HepG2 (cell line): ENCODE results near the gene SNAP29. TPM values are rescaled to one million over a fixed set of nuclear protein-coding genes. Genes with fewer than 3 reads are reported as not detected.

Experiments
- CBX2 ChIP-seq, 2 experiments: fragments of 200-600 bp in 1 of 2; sonication (generic); formaldehyde crosslinking in 1 of 2; IDR thresholded peaks; 2 replicates each; pipeline versions ENCODE4 v1.7.0 to v1.8.1; 2018 to 2022; ENCODE audit warnings: low read depth in 2 of 2, low read length in 1 of 2, mild to moderate bottlenecking in 1 of 2, missing genetic modification reagents in 1 of 2
- CENPX ChIP-seq: sonication (generic); formaldehyde crosslinking; IDR thresholded peaks from 2 replicates; pipeline ENCODE4 v1.9.0; 2021; ENCODE audit warnings: mild to moderate bottlenecking, missing genetic modification reagents, moderate library complexity
- FOSL1 ChIP-seq: sonication (generic); formaldehyde crosslinking; IDR thresholded peaks from 2 replicates; pipeline ENCODE4 v1.9.0; 2021; ENCODE audit warnings: missing genetic modification reagents, borderline replicate concordance
- ISX ChIP-seq: sonication (generic); formaldehyde crosslinking; conservative IDR thresholded peaks from 2 replicates; pipeline ENCODE4 v1.5.0; 2020; ENCODE audit warnings: missing genetic modification reagents
- JDP2 ChIP-seq: sonication (generic); formaldehyde crosslinking; IDR thresholded peaks from 2 replicates; pipeline ENCODE4 v1.8.1; 2022; ENCODE audit warnings: missing genetic modification reagents, borderline replicate concordance
- KDM5A ChIP-seq: fragments of 200-600 bp; sonication (generic); IDR thresholded peaks from 2 replicates; pipeline ENCODE4 v1.7.0; 2018; ENCODE audit warnings: antibody characterized with exemption, mild to moderate bottlenecking, low read length, borderline replicate concordance
- MBD4 ChIP-seq: IDR thresholded peaks from 2 replicates; pipeline ENCODE4 v1.6.1; 2012; ENCODE audit warnings: low read length, inconsistent platforms, borderline replicate concordance
- NCOA1 ChIP-seq: sonication (generic); formaldehyde crosslinking; IDR thresholded peaks from 2 replicates; pipeline ENCODE4 v1.9.0; 2021; ENCODE audit warnings: missing genetic modification reagents
- SCMH1 ChIP-seq: sonication (generic); formaldehyde crosslinking; IDR thresholded peaks from 2 replicates; pipeline ENCODE4 v1.9.0; 2021; ENCODE audit warnings: missing genetic modification reagents, mild to moderate bottlenecking, borderline replicate concordance
- STAG1 ChIP-seq: sonication (generic); formaldehyde crosslinking; IDR thresholded peaks from 2 replicates; pipeline ENCODE4 v1.4.0; 2020; ENCODE audit warnings: missing genetic modification reagents
- ZBTB40 ChIP-seq, 2 experiments: fragments of 450-650 bp in 1 of 2; sonication (generic) in 1 of 2; formaldehyde crosslinking in 1 of 2; IDR thresholded peaks; 2 replicates each; pipeline versions ENCODE4 v1.6.1 to v1.8.0; 2016 to 2022; ENCODE audit warnings: antibody characterized with exemption in 1 of 2, mild to moderate bottlenecking in 1 of 2, missing genetic modification reagents in 1 of 2
- ZGPAT ChIP-seq: IDR thresholded peaks from 2 replicates; pipeline ENCODE4 v1.6.1; 2016; ENCODE audit warnings: mild to moderate bottlenecking
- ZNF124 ChIP-seq: sonication (generic); formaldehyde crosslinking; IDR thresholded peaks from 2 replicates; pipeline ENCODE4 v1.4.0; 2020; ENCODE audit warnings: missing genetic modification reagents
- ZNF354B ChIP-seq: sonication (generic); formaldehyde crosslinking; IDR thresholded peaks from 2 replicates; pipeline ENCODE4 v1.8.0; 2022; ENCODE audit warnings: mild to moderate bottlenecking, missing genetic modification reagents
- ZNF468 ChIP-seq: sonication (generic); formaldehyde crosslinking; IDR thresholded peaks from 2 replicates; pipeline ENCODE4 v1.8.0; 2022; ENCODE audit warnings: mild to moderate bottlenecking, moderate library complexity, missing genetic modification reagents
- ZNF660 ChIP-seq: sonication (generic); formaldehyde crosslinking; IDR thresholded peaks from 2 replicates; pipeline ENCODE4 v1.5.1; 2020; ENCODE audit warnings: mild to moderate bottlenecking, low read depth, missing genetic modification reagents, borderline replicate concordance
- polyA plus RNA-seq, 8 experiments: library from polyadenylated mRNA; depleted of rRNA in 3 of 8; stranded (reverse) in 7 of 8; unstranded in 1 of 8; fragments of >200 nt; fragmentation: Illumina TruSeq in 4 of 8; extraction: Trizol in 4 of 8; gene quantifications; 2 replicates each; pipeline versions ENCODE4 v1.2.1 to v1.2.3, GENCODE V29; 2011 to 2016; ENCODE audit warnings: low read depth in 4 of 8, missing spikeins in 1 of 8, mixed read lengths in 1 of 8; ENCODE audit not compliant: insufficient read depth in 1 of 8
- total RNA-seq, 5 experiments: library from RNA; depleted of rRNA; stranded (reverse); fragments of >200 nt; fragmentation: Illumina TruSeq; extraction: Trizol; gene quantifications; 2 replicates each; pipeline ENCODE4 v1.2.3, GENCODE V29; 2016; ENCODE audit warnings: low read depth in 1 of 5
- TF ChIP-seq, protein P1 (sequence below): sonication (generic); formaldehyde crosslinking; IDR thresholded peaks from 2 replicates; pipeline ENCODE4 v1.5.1; 2020; ENCODE audit warnings: mild to moderate bottlenecking, moderate library complexity, missing genetic modification reagents

The SNAP29 gene
- total and polyA plus RNA-seq, 2 of the 13 experiments (the other 11 are each of a cell fraction or from before 2014, with no cell fraction given): 12.3 to 30.7 TPM

DNA sequence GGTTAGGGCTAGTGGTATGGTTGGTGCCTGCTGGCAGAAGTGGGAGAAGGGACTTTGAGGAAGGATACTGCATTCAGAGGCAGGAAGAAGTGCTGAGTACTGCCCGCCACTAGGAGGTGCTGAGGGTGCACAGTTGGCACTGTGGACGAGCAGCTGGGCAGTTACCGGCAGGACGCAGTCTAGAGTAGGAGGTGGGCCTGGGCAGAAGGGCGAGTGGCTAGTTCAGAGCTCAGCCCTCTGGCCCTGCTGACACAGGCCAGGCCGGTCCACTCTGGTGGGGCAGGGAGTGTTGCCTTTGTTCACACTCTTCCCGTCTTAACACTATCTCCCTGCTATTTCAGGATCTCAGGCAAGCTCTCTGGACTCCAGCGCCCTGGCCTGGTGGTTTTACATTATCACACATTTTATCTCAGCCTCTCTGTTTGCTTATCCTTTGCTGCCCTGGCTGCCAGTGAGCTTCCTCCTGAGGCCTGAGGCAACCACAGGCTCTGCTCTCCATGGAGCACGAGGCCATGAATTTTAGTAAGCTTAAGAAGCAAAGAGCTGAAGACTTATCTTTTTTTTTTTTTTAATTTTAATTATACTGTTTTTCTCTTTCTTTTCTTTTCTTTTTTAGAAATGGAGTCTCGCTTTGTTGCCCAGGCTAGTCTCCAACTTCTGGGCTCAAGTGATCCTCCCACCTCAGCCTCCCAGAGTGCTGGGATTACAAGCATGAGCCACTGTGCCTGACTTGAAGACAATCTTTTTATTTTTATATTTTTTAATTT lies 26.9 kb downstream of the SNAP29 start (continued):
- TF ChIP-seq, protein P1, sequence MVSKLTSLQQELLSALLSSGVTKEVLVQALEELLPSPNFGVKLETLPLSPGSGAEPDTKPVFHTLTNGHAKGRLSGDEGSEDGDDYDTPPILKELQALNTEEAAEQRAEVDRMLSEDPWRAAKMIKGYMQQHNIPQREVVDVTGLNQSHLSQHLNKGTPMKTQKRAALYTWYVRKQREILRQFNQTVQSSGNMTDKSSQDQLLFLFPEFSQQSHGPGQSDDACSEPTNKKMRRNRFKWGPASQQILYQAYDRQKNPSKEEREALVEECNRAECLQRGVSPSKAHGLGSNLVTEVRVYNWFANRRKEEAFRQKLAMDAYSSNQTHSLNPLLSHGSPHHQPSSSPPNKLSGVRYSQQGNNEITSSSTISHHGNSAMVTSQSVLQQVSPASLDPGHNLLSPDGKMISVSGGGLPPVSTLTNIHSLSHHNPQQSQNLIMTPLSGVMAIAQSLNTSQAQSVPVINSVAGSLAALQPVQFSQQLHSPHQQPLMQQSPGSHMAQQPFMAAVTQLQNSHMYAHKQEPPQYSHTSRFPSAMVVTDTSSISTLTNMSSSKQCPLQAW (CRISPR knock-in tag): peak; percentile 49
- TF ChIP-seq NCOA1 (CRISPR knock-in tag) (no peak), ISX (CRISPR knock-in tag) (no peak), ZNF354B (CRISPR knock-in tag) (no peak), SCMH1 (no peak), MBD4 (no peak), ZBTB40 (IDR thresholded peaks at IDR 0.05) (no peak), ZBTB40 (CRISPR knock-in tag; IDR thresholded peaks at IDR 0.05) (no peak), ZNF660 (CRISPR knock-in tag) (no peak), JDP2 (CRISPR knock-in tag) (no peak), CENPX (CRISPR knock-in tag) (no peak), STAG1 (peak; percentile 98), ZNF468 (CRISPR knock-in tag) (no peak), FOSL1 (CRISPR knock-in tag) (no peak), ZNF124 (CRISPR knock-in tag) (peak; percentile 74; the same call in 1 of the 2 replicates), CBX2 (IDR thresholded peaks at IDR 0.05; ENCODE audit: low read depth, low read length) (no peak), CBX2 (CRISPR knock-in tag; IDR thresholded peaks at IDR 0.05; ENCODE audit: low read depth) (no peak), ZGPAT (CRISPR knock-in tag) (peak; percentile 86), KDM5A (no peak; the same call in 1 of the 2 replicates)
